Endothelial cell of umbilical vein (primary cell): ENCODE results near the gene TPP2.

ENCODE experiments used
- EZH2 ChIP-seq: IDR thresholded peaks from 2 replicates; pipeline ENCODE4 v1.6.1; 2012; ENCODE audit warnings: borderline replicate concordance, low read depth, mild to moderate bottlenecking, moderate library complexity, low read length, inconsistent platforms; ENCODE audit not compliant: severe bottlenecking
- FOS ChIP-seq: IDR thresholded peaks from 2 replicates; pipeline ENCODE4 v1.6.1; 2011; ENCODE audit warnings: mild to moderate bottlenecking, low read length, moderate library complexity, borderline replicate concordance; ENCODE audit not compliant: insufficient read depth
- GATA2 ChIP-seq: IDR thresholded peaks from 2 replicates; pipeline ENCODE4 v1.7.0; 2011; ENCODE audit warnings: low read depth, mild to moderate bottlenecking, moderate library complexity, mixed read lengths, low read length; ENCODE audit not compliant: insufficient read length, insufficient read depth
- JUN ChIP-seq: IDR thresholded peaks from 2 replicates; pipeline ENCODE4 v1.6.1; 2011; ENCODE audit warnings: borderline replicate concordance, low read depth; ENCODE audit not compliant: insufficient read length, insufficient read depth
- MAX ChIP-seq: IDR thresholded peaks from 2 replicates; pipeline ENCODE4 v1.6.1; 2011; ENCODE audit not compliant: insufficient read depth, insufficient read length
- MYC ChIP-seq: IDR thresholded peaks from one replicate; pipeline ENCODE4 v1.6.1; 2011; ENCODE audit warnings: mild to moderate bottlenecking, low read depth, low read length
- POLR2A ChIP-seq: IDR thresholded peaks from 2 replicates; pipeline ENCODE4 v1.6.1; 2012; ENCODE audit warnings: low read depth, mild to moderate bottlenecking, control low read depth, low read length
- POLR2AphosphoS5 ChIP-seq: IDR thresholded peaks from 2 replicates; pipeline ENCODE4 v1.6.1; 2012; ENCODE audit warnings: low read depth, mild to moderate bottlenecking, control low read depth, low read length, moderate library complexity; ENCODE audit not compliant: insufficient read depth
- TF ChIP-seq, protein P1 (sequence below), 2 donors: IDR thresholded peaks; 1 replicate in 1 of 2; 2 replicates in 1 of 2; pipeline ENCODE4 v1.5.1; 2011; ENCODE audit warnings: low read length in 2 of 2, mild to moderate bottlenecking in 2 of 2, moderate library complexity in 2 of 2, control low read depth in 1 of 2, inconsistent platforms in 1 of 2, low read depth in 1 of 2; ENCODE audit not compliant: insufficient read depth in 1 of 2; ENCODE audit errors: extremely low read depth in 1 of 2

- TF ChIP-seq POLR2A: no peak
- TF ChIP-seq EZH2: no peak
- TF ChIP-seq, protein P1, sequence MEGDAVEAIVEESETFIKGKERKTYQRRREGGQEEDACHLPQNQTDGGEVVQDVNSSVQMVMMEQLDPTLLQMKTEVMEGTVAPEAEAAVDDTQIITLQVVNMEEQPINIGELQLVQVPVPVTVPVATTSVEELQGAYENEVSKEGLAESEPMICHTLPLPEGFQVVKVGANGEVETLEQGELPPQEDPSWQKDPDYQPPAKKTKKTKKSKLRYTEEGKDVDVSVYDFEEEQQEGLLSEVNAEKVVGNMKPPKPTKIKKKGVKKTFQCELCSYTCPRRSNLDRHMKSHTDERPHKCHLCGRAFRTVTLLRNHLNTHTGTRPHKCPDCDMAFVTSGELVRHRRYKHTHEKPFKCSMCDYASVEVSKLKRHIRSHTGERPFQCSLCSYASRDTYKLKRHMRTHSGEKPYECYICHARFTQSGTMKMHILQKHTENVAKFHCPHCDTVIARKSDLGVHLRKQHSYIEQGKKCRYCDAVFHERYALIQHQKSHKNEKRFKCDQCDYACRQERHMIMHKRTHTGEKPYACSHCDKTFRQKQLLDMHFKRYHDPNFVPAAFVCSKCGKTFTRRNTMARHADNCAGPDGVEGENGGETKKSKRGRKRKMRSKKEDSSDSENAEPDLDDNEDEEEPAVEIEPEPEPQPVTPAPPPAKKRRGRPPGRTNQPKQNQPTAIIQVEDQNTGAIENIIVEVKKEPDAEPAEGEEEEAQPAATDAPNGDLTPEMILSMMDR (IDR thresholded peaks at IDR 0.05; ENCODE audit: extremely low read depth in 1 of 2, insufficient read depth in 1 of 2, low read depth in 1 of 2, low read length in 2 of 2): no peak
- TF ChIP-seq MYC: no peak
- TF ChIP-seq MAX: no peak
- TF ChIP-seq GATA2: no peak
- no peak for TF ChIP-seq POLR2AphosphoS5
- TF ChIP-seq FOS: no peak
- TF ChIP-seq JUN: no peak
Observed at GRCh38 chr13:102645701-102646100, 48.9 kb downstream of the TPP2 start.
